Measurements from ENCODE around the gene TELO2.

GRCh38 chr16:1514507-1514906, 21.3 kb downstream of the TELO2 start:
- TF ChIP-seq CTCF (IDR thresholded peaks at IDR 0.05), result no peak
- TF ChIP-seq, protein P1, sequence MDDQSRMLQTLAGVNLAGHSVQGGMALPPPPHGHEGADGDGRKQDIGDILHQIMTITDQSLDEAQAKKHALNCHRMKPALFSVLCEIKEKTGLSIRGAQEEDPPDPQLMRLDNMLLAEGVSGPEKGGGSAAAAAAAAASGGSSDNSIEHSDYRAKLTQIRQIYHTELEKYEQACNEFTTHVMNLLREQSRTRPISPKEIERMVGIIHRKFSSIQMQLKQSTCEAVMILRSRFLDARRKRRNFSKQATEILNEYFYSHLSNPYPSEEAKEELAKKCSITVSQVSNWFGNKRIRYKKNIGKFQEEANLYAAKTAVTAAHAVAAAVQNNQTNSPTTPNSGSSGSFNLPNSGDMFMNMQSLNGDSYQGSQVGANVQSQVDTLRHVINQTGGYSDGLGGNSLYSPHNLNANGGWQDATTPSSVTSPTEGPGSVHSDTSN (IDR thresholded peaks at IDR 0.05), result no peak
- TF ChIP-seq PHF8 (IDR thresholded peaks at IDR 0.05; ENCODE audit: borderline replicate concordance, low read depth), result no peak
- TF ChIP-seq, protein P2, sequence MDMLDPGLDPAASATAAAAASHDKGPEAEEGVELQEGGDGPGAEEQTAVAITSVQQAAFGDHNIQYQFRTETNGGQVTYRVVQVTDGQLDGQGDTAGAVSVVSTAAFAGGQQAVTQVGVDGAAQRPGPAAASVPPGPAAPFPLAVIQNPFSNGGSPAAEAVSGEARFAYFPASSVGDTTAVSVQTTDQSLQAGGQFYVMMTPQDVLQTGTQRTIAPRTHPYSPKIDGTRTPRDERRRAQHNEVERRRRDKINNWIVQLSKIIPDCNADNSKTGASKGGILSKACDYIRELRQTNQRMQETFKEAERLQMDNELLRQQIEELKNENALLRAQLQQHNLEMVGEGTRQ (IDR thresholded peaks at IDR 0.05), result no peak
- no peak for TF ChIP-seq MAZ (IDR thresholded peaks at IDR 0.05; ENCODE audit: borderline replicate concordance, low read depth, low read length)
- TF ChIP-seq POLR2A (IDR thresholded peaks at IDR 0.05; ENCODE audit: low read length), result no peak
- TF ChIP-seq EP300 (IDR thresholded peaks at IDR 0.05), result no peak
- TF ChIP-seq NFE2L2 (conservative IDR thresholded peaks at IDR 0.05; ENCODE audit: low read length), result no peak

Measured in A549 (cell line).